Endothelial cell of hepatic sinusoid (primary cell): ENCODE measurements around the gene ACKR2.

Experiments used
- in situ Hi-C: cut with HindIII; loops from 2 replicates; pipeline ENCODE4 v1.10.0; 2017; ENCODE audit warnings: low sequenced_read_pairs

Gene ACKR2, protein sequence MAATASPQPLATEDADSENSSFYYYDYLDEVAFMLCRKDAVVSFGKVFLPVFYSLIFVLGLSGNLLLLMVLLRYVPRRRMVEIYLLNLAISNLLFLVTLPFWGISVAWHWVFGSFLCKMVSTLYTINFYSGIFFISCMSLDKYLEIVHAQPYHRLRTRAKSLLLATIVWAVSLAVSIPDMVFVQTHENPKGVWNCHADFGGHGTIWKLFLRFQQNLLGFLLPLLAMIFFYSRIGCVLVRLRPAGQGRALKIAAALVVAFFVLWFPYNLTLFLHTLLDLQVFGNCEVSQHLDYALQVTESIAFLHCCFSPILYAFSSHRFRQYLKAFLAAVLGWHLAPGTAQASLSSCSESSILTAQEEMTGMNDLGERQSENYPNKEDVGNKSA

DNA sequence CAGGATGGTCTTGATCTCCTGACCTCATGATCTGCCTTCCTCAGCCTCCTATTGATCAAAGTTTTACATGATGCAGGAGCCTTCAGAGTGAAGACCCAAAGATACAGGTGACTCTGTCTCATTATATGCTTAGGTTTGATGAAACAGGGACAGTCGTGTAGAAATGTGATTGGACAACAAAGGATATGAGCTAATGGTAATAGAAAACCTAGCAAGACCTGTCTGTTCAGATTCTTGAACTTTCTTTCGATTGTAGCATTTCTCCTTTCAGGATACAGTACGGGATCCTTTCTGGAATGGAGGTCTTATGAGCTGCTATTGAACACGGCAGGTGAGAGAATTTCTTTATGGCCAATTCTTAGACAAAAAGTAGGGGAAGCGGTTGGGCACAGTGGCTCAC is at the start of gene ACKR2:
Gene ACKR2, plus strand, starts transcription at position 244 of the 400 bp plus-strand sequence. CDS start 55,058 bp downstream, outside the sequence.
- in situ Hi-C loops, result loop anchor here (5.0 kb wide), 1 partner anchor 68 kb away; the partner anchor contains the start of gene CYP8B1

DNA sequence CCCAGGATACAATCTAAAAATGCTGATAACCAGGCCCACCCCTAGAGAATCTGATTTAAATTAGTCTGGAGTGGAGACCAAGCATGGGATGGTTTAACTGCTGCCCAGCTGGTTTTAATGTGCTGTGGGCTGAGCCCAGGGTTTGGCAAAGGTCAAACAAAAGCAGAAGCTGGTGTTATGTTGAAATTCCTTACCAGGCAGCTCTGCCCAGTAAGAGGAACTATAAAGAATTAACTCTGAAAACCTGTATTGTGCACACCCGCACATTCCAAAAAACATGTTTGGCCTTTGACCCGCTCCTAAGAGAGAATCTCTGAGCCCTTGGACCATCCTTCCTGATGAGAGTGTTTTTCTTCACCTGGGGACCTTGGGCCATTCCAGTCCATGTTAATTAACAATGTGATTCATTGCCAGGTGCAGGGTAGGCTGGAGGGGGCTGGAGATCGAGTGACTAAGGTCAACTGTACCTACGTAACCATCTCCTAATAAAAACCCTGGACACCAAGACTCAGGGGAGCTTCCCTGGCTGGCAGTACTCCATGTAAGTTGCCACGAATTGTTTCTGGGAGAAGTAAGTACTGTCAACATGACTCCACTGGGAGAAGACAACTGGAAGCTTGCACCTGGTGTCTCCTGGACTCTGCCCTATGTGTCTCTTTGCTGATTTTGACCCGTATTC is 47.1 kb upstream of the ACKR2 start:
- in situ Hi-C loops, result loop anchor here (25.0 kb wide), 1 partner anchor 125 kb away; the partner anchor contains the start of gene CYP8B1

DNA sequence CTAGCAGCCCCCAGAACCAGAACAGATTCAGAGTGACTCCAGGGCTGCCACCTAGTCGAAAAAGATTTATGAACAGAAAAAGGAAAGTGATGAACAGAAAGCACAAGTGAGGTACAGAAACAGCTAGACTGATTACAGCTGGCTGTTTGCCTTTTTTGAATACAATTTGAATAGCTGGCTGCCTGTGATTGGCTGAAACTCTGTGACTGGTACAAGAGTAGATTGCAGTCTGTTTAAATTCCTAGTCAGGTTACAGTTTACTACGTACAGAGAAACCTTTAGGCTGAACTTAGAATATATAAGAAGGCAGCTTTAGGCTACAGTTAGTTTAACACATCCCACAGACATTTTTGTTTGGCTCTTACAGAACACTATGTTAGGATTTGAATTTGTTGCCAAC is 46.2 kb upstream of the ACKR2 start:
- in situ Hi-C loops, result loop anchor here (25.0 kb wide), 1 partner anchor 124 kb away; the partner anchor contains the start of gene CYP8B1

DNA sequence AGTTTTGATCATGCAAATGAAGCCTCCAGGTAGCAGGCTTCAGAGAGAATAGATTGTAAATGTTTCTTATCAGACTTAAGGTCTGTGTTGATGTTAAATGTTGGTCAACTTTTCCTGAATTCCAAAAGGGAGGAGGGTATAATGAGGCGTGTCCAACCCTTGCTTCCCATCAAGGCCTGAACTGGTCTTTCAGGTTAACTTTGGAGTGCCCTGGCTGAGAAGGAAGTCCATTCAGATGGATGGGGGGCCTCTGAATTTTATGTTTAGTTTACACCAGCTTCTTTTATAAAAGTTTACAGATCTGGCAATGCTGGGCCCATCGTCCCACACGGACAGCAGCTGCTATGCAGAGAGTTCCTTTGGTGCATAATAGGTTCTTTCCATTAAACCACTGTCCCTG is 45.1 kb upstream of the ACKR2 start:
- in situ Hi-C loops, result loop anchor here (25.0 kb wide), 1 partner anchor 123 kb away; the partner anchor contains the start of gene CYP8B1

DNA sequence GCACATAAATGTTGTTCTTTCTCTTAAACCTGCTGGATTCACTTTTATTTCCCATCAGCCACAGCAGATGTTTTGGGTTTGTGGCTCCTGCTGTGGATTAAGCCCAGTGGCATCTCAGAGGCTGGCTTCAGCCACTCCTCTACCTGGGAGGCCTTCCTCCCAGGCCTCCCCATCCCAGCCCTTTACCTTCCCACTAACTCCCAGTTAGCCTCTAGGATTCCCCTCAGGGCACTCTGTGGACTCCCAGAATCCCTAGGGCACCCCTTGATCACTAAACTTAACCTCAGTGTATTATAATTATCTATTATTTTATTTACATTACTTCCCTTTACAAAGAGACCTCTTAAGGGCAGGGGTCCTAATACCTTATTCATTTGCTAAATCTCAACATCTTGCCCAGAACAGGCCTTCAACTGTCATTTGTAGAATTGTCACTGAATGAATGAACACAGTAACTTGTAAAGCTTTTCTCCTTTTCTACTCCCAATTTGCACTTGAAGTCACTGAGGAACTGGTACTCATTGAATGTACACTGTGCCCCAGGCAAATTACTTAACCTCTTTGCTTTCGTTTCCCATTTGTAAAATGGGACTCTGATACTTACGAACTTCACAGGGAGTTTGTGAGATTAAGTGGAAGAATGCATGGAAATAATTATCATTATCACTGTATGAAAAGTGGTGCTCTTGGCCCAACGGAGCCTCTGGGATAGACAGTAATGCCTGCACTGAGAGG is 44.5 kb upstream of the ACKR2 start:
- in situ Hi-C loops, result loop anchor here (5.0 to 25.0 kb wide), 2 partner anchors 102 to 123 kb away; partner anchors contain the start of gene CYP8B1

DNA sequence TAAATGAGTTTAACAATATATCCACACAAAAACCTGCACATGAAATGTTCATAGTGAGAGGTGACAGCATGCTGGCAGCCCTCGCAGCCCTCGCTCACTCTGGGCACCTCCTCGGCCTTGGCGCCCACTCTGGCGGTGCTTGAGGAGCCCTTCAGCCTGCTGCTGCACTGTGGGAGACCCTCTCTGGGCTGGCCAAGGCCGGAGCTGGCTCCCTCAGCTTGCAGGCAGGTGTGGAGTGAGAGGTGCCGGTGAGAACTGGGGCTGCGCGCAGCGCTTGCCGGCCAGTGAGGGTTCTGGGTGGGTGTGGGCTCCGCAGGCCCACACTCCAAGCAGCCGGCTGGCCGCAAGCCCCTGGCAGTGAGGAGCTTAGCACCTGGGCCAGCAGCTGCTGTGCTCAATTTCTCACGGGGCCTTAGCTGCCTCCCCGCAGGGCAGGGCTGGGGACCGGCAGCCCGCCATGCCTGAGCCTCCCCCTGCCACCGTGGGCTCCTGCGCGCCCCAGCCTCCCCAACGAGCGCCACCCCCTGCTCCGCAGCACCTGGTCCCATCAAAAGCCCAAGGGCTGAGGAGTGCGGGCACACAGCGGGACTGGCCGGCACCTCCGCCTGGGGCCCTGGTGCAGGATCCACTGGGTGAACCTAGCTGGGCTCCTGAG is 39.6 kb upstream of the ACKR2 start:
- in situ Hi-C loops, result loop anchor here (5.0 to 25.0 kb wide), 2 partner anchors 107 to 118 kb away; partner anchors contain the start of gene CYP8B1

DNA sequence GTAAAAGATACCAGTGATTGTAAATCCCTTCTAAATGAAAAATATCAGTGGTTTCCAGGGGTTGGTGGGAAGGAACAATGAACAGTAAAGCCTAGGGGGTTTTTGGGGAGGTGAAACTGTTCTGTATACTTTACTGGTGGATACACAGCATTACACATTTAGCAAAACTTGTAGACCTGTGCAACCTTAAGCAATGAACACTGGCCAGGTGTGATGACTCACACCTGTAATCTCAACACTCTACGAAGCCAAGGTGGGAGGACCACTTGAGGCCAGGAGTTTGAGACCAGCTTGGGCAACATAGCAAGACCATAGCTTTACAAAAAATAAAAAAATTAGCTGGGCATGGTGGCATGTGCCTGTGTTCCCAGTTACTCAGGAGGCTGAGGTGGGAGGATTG is 38.0 kb upstream of the ACKR2 start:
- in situ Hi-C loops, result loop anchor here (25.0 kb wide), 1 partner anchor 116 kb away; the partner anchor contains the start of gene CYP8B1

DNA sequence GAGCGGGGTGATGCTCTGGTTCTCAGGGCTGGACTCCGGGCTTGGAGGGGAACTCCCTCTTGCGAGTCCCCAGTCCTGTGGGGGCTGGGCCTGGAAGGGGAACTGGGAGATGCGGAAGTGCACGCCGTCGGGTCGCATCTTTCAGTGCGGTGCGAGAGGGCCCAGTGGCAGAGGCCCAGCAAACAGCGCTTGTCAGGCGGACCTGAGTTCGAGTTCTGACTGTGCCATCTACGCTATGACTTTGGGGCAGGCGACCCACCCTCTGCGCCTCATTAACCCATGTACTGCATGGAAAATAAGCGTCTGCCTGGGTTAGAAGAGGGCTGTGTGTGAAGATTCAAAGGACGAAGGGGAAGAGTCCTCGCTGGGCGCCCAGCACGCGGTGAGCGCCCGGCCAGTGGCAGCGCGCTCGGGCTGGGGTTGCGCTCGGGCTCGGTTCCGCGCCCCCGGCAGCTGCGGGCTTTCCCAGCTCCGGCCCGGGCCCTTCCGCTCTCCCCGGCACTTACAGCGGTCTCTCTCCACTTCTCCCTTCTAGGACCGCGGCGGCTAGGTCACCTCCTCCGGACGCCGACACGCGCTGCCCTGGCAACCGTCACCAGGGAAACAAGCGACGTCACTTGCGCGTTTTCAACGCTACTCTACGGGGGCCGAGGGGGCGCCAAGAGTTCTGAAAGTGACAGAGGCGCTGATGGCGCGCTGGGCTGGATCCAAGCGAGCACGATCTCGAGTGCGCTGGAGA is 36.4 kb upstream of the ACKR2 start, which contains the start of gene CCDC13:
Gene CCDC13, minus strand, starts transcription at position 584 of the 739 bp plus-strand sequence. CDS start 14,908 bp downstream, outside the sequence.
- in situ Hi-C loops, result loop anchor here (25.0 kb wide), 1 partner anchor 114 kb away; the partner anchor contains the start of gene CYP8B1

DNA sequence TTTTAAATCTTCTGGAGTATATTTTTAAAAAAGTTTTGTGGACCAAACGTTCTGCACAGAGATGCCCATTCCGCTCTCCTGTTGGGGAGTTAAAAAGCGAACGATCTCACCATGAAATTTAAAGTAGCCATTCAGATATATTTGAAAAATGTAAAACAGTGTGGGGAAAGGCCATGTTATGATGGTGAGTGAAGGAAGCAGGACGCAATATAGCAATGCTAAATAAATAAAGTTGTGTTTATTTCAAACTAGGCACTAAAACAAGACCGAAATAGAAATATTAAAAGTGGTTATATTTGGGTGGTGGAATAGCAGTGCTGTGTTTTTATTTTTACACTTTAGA is 35.9 kb upstream of the ACKR2 start:
- in situ Hi-C loops, result loop anchor here (25.0 kb wide), 1 partner anchor 114 kb away; the partner anchor contains the start of gene CYP8B1

DNA sequence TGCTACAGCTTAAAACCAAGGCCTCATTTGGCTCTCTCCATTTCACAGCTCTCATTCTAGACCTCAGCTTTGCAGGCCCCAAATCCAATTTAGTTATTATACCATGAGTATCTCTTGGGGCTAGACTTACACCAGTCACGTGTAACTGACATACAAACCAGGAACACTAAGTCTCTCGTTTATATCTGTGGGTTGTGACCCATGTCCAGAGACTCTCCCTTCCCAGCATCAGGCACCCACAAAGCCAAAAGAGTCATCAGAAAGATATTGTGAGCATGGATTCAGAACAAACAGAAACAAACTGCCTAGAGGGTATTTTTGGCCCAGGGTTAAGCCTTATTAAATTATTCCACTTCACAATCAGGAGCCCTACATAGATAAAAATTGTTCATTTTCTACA is 30.6 kb upstream of the ACKR2 start:
- in situ Hi-C loops, result no loop called here

DNA sequence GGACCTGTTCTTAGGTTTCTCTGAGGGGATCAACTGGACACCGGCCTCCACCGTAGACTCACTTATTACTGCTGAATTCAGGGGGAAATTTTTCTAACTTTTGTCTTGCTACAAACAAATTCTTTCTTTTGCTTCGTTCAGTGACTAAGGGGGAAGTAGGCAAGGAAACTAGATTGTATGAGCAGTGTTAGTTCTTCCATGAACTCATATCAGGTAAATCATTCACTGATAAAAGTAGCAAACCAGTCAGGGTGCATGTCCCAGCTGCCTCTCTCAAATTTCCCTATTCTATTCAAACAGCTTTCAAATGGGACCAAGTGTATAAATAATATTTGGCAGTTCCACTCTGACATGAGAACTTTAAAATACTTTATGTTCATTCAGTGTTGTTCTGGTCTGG is 28.8 kb upstream of the ACKR2 start:
- in situ Hi-C loops, result no loop called here

DNA sequence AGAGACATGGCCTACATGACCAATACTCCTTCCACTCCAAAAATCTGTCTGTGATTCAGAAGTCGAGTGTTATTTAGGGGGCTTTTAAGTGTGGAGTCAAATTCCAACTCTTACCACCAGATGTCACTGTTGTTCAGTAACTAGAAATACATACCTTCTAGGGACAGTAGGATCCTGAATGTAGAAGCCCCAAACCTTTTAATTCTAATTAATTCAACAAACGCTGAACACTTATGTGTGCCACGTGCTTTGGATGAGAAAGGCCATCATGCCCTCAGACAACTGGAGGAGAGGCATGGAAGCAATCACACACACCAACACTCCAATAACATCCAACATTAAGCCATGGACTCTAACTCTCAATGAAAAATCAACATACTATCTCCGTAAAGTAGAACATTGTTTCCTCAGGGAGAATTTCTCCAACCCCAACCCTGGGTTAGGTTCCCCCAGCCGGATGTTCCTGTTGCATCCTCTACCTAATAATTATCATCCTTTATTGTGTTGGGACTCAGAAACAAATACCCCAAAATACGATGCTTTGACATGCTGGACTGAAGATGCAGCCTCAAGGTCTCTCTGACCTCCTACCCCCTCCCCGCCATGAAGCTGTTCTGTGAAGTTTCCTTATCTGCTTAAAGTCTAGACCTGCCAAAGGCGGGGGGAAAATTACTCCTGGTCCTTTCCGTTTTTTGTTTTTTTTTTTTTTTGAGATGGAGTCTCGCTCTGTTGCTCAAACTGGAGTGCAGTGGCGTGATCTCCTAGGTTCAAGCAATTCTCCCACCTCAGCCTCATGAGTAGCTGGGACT is 28.1 kb upstream of the ACKR2 start:
- in situ Hi-C loops, result no loop called here

DNA sequence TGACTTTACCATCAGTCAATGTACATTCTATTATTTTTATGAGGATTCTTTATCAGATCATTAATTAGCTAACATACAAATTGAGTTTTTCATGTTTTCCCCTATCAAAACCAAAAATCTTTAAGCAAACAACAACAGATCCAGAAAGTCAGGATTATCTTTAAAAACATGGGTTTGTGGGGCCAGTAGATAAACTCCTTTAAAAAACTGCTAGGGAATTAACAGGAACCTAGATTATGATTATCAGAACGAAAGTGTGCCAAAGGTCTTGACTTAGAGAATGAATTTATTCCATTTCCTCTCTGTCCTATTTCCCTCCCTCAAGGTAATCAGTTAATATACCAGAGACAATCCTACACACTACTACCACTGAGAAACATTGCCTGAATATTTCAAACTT is 23.0 kb upstream of the ACKR2 start:
- in situ Hi-C loops, result no loop called here

DNA sequence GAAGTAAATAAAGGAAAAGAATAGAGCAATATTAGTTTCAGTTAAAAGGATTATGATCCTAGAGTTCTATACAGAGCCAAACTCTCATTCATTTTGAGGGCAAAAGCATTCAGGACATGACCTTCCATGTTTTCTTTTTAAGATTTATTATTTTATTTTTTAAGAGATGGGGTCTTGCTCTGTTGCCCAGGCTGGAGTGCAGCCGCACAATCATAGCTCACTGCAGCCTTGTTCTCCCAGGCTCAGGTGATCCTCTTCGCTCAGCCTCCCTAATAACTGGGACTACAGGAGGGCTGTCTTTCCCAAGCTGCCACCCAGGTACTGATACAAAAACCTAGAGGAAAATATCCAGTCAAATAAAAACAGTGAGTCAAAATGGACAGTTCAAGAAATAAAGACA is 22.6 kb upstream of the ACKR2 start:
- in situ Hi-C loops, result no loop called here

DNA sequence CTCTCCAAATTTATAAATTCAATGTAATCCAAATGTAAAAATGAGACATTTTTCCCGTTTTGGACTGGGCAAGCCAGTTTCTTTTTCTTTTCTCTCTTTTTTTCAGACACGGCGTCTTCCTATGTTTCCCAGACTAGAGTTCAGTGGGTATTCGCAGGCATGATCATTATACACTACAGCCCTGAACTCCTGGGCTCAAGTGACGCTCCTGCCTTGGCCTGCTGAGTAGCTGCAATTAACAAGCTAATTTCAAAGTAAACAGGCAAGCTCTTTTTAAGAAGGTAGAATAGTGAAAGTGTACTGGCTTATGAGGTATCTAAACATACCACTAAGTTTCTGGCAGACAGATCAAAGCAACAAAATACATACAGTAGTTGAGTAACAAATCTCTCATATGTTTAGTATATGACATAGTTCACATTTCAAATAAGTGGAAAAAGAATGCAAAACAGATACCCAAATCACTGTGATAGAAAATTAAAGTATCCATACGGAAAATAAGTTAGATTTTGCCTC is 18.5 kb upstream of the ACKR2 start:
- in situ Hi-C loops, result no loop called here

DNA sequence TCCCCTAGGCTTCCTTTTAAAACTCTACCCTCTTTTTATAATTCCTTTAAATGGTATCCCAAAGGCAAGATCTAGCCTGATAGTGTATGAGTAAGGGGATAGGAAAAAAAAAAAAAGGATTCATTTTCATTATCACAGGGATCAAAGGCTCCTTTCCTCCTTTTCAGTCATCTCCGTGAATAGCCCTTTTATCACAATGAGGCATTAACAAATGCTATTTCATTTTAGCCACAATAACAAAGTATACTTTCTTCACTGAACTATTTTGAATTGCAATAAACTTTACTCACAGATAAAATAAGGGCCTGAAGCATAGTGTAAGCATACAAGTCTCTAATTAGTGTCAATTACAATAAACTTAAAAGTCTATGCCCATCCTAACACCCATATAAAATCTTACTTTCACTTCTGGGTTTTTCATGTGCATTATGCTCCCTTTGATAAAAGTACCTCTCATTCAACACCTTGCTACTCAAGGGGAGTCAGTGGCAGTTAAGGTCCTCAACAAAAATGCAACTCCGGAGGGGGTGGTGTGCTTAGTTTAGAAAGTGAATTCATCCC is 13.5 kb upstream of the ACKR2 start:
- in situ Hi-C loops, result no loop called here

DNA sequence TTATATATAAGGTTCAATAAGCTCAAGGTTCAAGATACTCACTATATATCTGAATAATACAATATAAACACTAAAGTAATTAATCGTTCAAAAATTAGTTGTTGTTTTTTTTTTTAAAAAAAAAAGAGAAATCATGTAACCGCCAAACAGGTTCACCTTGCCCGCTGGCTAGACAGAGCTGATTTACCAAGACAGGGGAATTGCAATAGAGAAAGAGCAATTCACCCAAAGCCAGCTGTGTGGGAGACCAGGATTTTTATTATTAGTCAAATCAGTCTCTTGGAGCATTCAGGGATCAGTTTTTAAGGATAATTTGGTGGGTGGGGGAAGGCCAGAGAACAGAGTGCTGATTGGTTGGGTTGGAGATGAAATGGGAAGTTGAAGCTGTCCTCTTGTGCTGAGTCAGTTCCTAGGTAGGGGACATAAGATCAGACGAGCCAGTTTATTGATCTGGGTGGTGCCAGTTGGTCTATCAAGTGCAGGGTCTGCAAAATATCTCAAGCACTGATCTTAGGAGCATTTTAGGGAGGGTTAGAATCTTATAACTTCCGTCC is 12.8 kb upstream of the ACKR2 start:
- in situ Hi-C loops, result no loop called here

DNA sequence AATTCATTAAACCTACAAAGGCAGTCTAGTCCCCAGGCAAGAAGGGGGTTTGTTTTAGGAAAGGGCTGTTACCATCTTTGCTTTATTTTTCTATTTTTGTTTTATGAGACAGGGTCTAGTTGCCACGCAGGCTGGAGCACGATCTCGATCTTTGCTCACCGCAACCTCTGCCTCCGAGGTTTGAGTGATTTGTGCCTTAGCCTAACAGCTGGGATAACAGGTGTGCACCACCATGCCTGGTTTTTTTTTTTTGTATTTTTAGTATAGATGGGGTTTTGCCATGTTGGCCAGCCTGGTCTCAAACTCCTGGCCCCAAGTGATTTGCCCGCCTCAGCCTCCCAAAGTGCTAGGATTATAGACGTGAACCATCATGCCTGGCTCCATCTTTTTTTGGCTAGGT is 9.9 kb upstream of the ACKR2 start:
- in situ Hi-C loops, result no loop called here
